B cell (primary cell): ENCODE results near the gene FAM219A. TPM values are rescaled to one million over a fixed set of nuclear protein-coding genes. Genes with fewer than 3 reads are reported as not detected.

ENCODE experiments used
- ATAC-seq: fragments of 200-7000 bp; cut with Tn5 transposase; one replicate; pipeline ENCODE4 v1.10.0; 2021; ENCODE audit warnings: low read depth, mild to moderate bottlenecking, moderate number of reproducible peaks, moderate library complexity
- CTCF ChIA-PET: fragments of 350-600 bp; sonication (Branson Sonifier 250); formaldehyde crosslinking; loops from one replicate; lab custom pipeline; 2021; ENCODE audit warnings: antibody characterized with exemption, inconsistent platforms; lab: Charles Lee
- POLR2A ChIA-PET: fragments of 350-600 bp; sonication (Branson Sonifier 250); formaldehyde crosslinking; loops from one replicate; lab custom pipeline; 2021; ENCODE audit warnings: antibody characterized with exemption; lab: Charles Lee
- DNase-seq: peaks from one replicate; pipeline ENCODE4 v3.0.0; 2013
- H2AFZ ChIP-seq: 2 replicates; pipeline ENCODE4 v1.6.1; 2012; ENCODE audit warnings: mild to moderate bottlenecking, low read depth, low read length; ENCODE audit not compliant: insufficient read depth, poor library complexity, severe bottlenecking
- H3K27ac ChIP-seq, 2 donors: 1 replicate in 1 of 2; 2 replicates in 1 of 2; pipeline ENCODE4 v1.5.1; 2012 to 2013; ENCODE audit warnings: low read length in 2 of 2, mild to moderate bottlenecking in 2 of 2, moderate library complexity in 1 of 2
- H3K27me3 ChIP-seq, 4 experiments: fragments of 200-600 bp in 1 of 4; sonication (generic) in 1 of 4; replicated peaks in 1 of 4; 1 replicate in 2 of 4; 2 replicates in 2 of 4; pipeline versions ENCODE4 v1.6.1 to v1.7.0; 2013 to 2016; ENCODE audit warnings: low read length in 3 of 4, mild to moderate bottlenecking in 2 of 4, mixed read lengths in 1 of 4, moderate library complexity in 1 of 4; ENCODE audit not compliant: insufficient read depth in 4 of 4, control insufficient read depth in 3 of 4; ENCODE audit errors: control extremely low read depth in 1 of 4
- H3K36me3 ChIP-seq, 2 experiments: replicated peaks in 1 of 2; 1 replicate in 1 of 2; 2 replicates in 1 of 2; pipeline versions ENCODE4 v1.6.1 to v1.7.1; 2013; ENCODE audit warnings: low read length in 1 of 2; ENCODE audit not compliant: insufficient read depth in 2 of 2, control insufficient read depth in 1 of 2; ENCODE audit errors: control extremely low read depth in 1 of 2, extremely low read depth in 1 of 2
- H3K4me1 ChIP-seq, 2 donors: fragments of 200-600 bp in 1 of 2; sonication (generic) in 1 of 2; 1 replicate in 1 of 2; 2 replicates in 1 of 2; pipeline versions ENCODE4 v1.5.1 to v1.6.1; 2013 to 2017; ENCODE audit warnings: low read length in 2 of 2; ENCODE audit not compliant: control insufficient read depth in 2 of 2, insufficient read depth in 2 of 2
- H3K4me2 ChIP-seq: replicated peaks from 2 replicates; pipeline ENCODE3; 2012; ENCODE audit warnings: mild to moderate bottlenecking, low read depth, low read length; ENCODE audit not compliant: poor library complexity, severe bottlenecking
- H3K4me3 ChIP-seq, 5 experiments: fragments of 200-600 bp in 1 of 5; sonication (generic) in 1 of 5; 1 replicate in 3 of 5; 2 replicates in 2 of 5; pipeline versions ENCODE4 v1.5.1 to v1.7.0; 2011 to 2016; ENCODE audit warnings: low read length in 4 of 5, mild to moderate bottlenecking in 4 of 5, low read depth in 2 of 5, control low read depth in 1 of 5, moderate library complexity in 1 of 5; ENCODE audit not compliant: insufficient read depth in 1 of 5; ENCODE audit errors: control extremely low read depth in 1 of 5, extremely low read depth in 1 of 5
- H3K79me2 ChIP-seq: fragments of 200-600 bp; sonication (generic); one replicate; pipeline ENCODE4 v1.6.0; 2016; ENCODE audit warnings: low read length; ENCODE audit not compliant: control insufficient read depth, insufficient read depth
- H3K9ac ChIP-seq: fragments of 200-600 bp; sonication (generic); 2 replicates; pipeline ENCODE4 v1.6.1; 2017; ENCODE audit warnings: mild to moderate bottlenecking, low read length, moderate library complexity
- H3K9me3 ChIP-seq, 3 donors: one replicate each; pipeline versions ENCODE4 v1.6.1 to v1.7.1; 2013; ENCODE audit warnings: low read length in 2 of 3; ENCODE audit not compliant: control insufficient read depth in 2 of 3, insufficient read depth in 1 of 3; ENCODE audit errors: control extremely low read depth in 1 of 3
- H4K20me1 ChIP-seq: 2 replicates; pipeline ENCODE4 v1.6.0; 2012; ENCODE audit warnings: mild to moderate bottlenecking, low read length; ENCODE audit not compliant: insufficient read depth, control insufficient read depth, poor library complexity, severe bottlenecking
- H3K27ac Mint-ChIP-seq: one replicate; pipeline ENCODE4 v1.8.0; 2021; ENCODE audit warnings: mixed read lengths
- H3K27me3 Mint-ChIP-seq: one replicate; pipeline ENCODE4 v1.8.0; 2021; ENCODE audit warnings: mixed read lengths
- H3K4me1 Mint-ChIP-seq: one replicate; pipeline ENCODE4 v1.8.0; 2021; ENCODE audit warnings: mixed read lengths
- H3K4me3 Mint-ChIP-seq: one replicate; pipeline ENCODE4 v1.8.0; 2021; ENCODE audit warnings: mixed read lengths
- H3K9me3 Mint-ChIP-seq: one replicate; pipeline ENCODE4 v1.8.0; 2022; ENCODE audit warnings: mixed read lengths; ENCODE audit not compliant: insufficient read depth
- CTCF ChIP-seq: fragments of 200-600 bp; IDR thresholded peaks from one replicate; pipeline ENCODE4 v1.8.0; 2022; ENCODE audit warnings: antibody characterized with exemption, mild to moderate bottlenecking
- EZH2 ChIP-seq: IDR thresholded peaks from 2 replicates; pipeline ENCODE4 v1.6.1; 2012; ENCODE audit warnings: borderline replicate concordance, low read depth, mild to moderate bottlenecking, moderate library complexity, low read length; ENCODE audit not compliant: insufficient read depth, poor library complexity, severe bottlenecking
- WGBS: methylation state at CpG from one replicate; pipeline ENCODE4 v1.1.5; 2013; ENCODE audit warnings: missing lambda C conversion rate; ENCODE audit not compliant: insufficient coverage; 5-methylcytosine and 5-hydroxymethylcytosine counted together
- intact Hi-C: fragments of 100-400 bp; cut with micrococcal nuclease; formaldehyde crosslinking; loops from one replicate; pipeline ENCODE4 v1.10.0; 2022
- polyA plus RNA-seq: library from polyadenylated mRNA; depleted of rRNA; stranded (reverse); fragments of >200 nt; gene quantifications from 2 replicates; pipeline ENCODE4 v1.2.3, GENCODE V29; 2012
- total RNA-seq, 2 donors: library from RNA; stranded (reverse); fragments of 120-200 nt in 1 of 2; gene quantifications; 1 replicate in 1 of 2; 2 replicates in 1 of 2; pipeline versions ENCODE4 v1.2.3 to v1.2.4, GENCODE V29; 2013 to 2022

FAM219A gene
- total and polyA plus RNA-seq, 2 donors (not counting 1 experiment from before 2014, with no cell fraction given): 12.9 to 17.3 TPM

DNA sequence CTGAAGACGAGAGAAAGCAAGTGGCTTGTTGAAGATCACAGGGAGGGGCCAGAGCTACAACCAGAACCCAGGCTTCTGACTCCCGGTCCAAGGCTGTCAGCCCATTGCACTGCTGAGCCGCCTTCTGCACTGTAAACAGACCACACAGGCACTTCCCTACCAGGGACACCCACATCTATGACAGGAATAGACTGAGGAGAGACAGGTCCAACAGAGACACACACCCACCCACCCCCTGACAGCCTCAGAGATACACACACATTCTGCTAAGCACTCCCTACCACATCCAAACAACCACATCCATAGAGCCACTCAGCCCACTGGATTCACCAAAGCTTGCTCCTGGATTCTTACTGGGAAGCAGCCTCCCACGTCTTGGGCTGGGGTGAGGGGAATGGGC lies 58.6 kb downstream of the FAM219A start:
- CTCF ChIA-PET: no interaction called here
- POLR2A ChIA-PET: no interaction called here
- H3K27me3 Mint-ChIP-seq: no peaks in the 10 kb centered on the region

DNA sequence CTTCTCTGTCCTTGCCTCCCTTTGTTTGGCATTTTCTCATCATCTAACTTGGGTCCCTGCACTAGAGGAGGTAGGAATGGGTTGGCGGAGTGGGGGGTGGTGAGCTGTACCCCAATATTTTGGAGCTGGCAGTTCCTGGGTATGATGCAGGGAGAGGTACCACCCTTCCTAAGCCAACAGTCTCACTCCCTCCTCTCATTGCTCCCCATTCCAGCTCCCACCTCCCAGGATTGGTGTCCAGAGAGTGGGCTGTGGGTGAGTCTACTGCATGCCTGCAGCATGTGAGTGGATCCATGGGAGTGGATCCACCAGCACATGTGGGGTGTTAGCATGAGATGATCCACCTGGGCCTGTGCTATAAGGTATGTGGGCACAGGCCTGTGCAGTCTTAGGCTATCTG lies 59.5 kb downstream of the FAM219A start:
- Histone ChIP-seq H2AFZ (no peak overlapping the region), H3K79me2 (no peaks in the 10 kb centered on the region), H3K4me2 (no peak overlapping the region), H3K4me3 (no peak overlapping the region), H3K27ac (no peak overlapping the region), H3K9ac (no peak overlapping the region), H3K4me1 (no peaks in the 10 kb centered on the region), H3K36me3 (peaks cover 0 to 12% of the 10 kb centered on the region in 2 experiments), H3K9me3 (no peaks in the 10 kb centered on the region), H4K20me1 (no peaks in the 10 kb centered on the region), H3K27me3 (peaks cover 0 to 4% (median 0%) of the 10 kb centered on the region in 4 experiments)
- H3K27me3 Mint-ChIP-seq: peaks cover 3% of the 10 kb centered on the region
- ChIA-PET CTCF (no interaction called here), POLR2A (no interaction called here)
- no CpG with 5 or more reads among the region's 1 CpG for WGBS
- no peaks in the 10 kb centered on the region for H3K4me1 Mint-ChIP-seq
- no peak overlapping the region for H3K27ac Mint-ChIP-seq
- no peaks in the 10 kb centered on the region for H3K9me3 Mint-ChIP-seq
- no peak for DNase-seq
- ATAC-seq: no peak
- no peak overlapping the region for H3K4me3 Mint-ChIP-seq
- intact Hi-C loops: no loop called here
- no peak for TF ChIP-seq EZH2
- no peak for TF ChIP-seq CTCF

More for the DNA sequence above, 58.6 kb downstream of the FAM219A start:
- H3K9ac ChIP-seq: no peak overlapping the region
- H3K9me3 Mint-ChIP-seq: no peaks in the 10 kb centered on the region
- peaks cover 0 to 2% (median 0%) of the 10 kb centered on the region in 4 experiments for H3K27me3 ChIP-seq
- no peak overlapping the region for H3K27ac Mint-ChIP-seq
- no peak overlapping the region for H3K4me2 ChIP-seq
- ATAC-seq: no peak
- H3K4me1 Mint-ChIP-seq: no peaks in the 10 kb centered on the region
- H3K27ac ChIP-seq: no peak overlapping the region
- H3K79me2 ChIP-seq: no peaks in the 10 kb centered on the region
- H4K20me1 ChIP-seq: no peaks in the 10 kb centered on the region
- no peaks in the 10 kb centered on the region for H3K9me3 ChIP-seq
- no peak for TF ChIP-seq CTCF
- TF ChIP-seq EZH2: no peak
- no peak overlapping the region for H3K4me3 Mint-ChIP-seq
- 97% methylated on average over 3 of the region's 4 CpGs for WGBS
- intact Hi-C loops: no loop called here
- DNase-seq: no peak
- H3K36me3 ChIP-seq: peaks cover 0 to 12% of the 10 kb centered on the region in 2 experiments
- no peaks in the 10 kb centered on the region for H3K4me1 ChIP-seq
- H2AFZ ChIP-seq: no peak overlapping the region
- H3K4me3 ChIP-seq: no peak overlapping the region
